Endothelial cell of hepatic sinusoid (primary cell): ENCODE results near the gene NKD1.

Experiments
- in situ Hi-C: cut with HindIII; loops from 2 replicates; pipeline ENCODE4 v1.10.0; 2017; ENCODE audit warnings: low sequenced_read_pairs

NKD1 gene

DNA sequence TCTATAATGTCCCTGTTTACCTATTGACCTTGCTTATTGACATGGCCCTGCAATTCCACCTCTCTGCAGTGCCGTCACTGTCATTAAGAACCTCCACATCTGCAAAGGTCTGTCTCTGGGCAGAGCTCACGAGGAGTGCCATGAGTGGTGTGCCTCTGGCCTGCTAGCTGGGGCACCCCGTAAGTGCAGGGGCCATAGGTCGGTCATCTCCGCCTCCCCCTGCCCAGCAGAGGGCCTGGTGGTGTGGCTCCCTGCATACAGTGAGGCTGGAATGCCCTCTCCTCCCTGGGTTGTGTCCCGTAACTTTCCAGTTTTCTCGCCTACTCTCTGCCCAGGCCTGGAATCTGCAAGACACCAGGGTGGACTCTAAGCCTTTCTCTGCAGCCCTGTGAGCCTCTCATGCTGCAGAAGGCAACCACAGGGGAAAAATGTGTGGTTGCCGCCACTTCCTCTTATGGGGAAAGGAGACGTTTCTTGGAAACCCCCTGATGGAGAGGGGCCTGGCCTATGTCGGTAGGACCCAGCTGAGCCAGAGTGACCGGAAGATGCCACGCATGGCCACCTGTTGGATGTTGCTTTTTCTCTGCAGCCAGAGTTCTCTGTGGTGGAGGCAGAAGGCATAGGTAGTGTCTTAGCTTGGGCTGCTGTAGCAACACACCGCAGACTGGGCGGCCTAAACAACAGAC lies 135.6 kb downstream of the NKD1 start:
- in situ Hi-C loops, result no loop called here

DNA sequence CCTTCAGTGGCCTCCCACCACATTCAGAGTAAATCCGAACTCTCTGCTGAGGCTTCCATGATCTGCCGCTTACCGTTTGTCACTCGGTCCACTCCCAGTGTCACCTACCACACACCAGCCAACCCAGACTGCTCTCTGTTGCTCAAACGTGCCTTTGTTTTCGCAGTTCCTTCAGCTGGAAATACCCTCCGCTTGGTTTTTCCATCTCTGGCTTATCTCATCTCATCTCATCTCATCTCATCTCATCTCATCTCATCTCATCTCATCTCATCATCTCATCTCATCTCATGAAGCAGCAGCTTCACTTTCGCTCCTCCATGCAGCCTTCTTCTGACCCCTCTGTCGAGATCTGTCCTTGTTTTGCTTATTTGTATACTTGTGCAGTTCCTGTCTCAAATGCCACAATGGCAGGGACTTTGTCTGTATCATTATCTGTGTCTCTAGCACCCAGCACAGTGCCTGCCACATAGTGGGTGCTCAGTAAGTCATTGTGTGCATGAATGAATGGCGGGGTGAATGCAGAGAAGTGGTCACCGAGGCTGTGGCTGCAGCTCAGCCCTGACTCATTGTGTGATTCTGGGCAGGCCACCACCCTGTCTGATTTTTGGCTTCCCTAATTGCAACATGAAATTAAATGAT lies 136.7 kb downstream of the NKD1 start:
- in situ Hi-C loops, result no loop called here

DNA sequence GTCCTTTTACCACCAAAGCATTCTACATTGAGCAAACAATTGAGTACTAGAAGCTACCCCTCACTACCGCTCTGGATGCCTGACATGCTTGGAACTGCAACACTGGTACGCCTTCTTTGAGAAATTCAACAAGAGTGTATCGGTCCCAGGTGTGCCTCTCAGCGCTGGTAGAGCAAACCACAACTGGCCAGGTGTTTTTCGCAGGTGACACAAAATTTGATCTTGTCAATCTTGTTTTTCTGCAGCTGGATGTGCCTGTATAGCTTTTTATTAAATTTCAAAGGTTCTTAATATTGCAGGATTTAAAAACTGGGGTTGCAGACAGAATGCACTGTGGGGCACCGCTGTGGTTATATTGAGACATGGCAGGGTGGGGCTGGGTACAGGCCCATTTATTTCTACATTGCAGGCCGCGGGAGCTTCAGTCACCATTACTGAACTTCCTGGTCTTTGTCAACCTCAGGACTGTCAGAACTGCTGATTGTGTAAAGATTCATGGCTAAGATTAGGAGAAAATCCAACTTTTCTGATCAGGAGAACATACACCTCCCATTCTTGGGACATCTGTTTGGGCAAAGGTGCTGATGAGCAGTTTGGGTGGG lies 137.4 kb downstream of the NKD1 start:
- in situ Hi-C loops, result no loop called here

DNA sequence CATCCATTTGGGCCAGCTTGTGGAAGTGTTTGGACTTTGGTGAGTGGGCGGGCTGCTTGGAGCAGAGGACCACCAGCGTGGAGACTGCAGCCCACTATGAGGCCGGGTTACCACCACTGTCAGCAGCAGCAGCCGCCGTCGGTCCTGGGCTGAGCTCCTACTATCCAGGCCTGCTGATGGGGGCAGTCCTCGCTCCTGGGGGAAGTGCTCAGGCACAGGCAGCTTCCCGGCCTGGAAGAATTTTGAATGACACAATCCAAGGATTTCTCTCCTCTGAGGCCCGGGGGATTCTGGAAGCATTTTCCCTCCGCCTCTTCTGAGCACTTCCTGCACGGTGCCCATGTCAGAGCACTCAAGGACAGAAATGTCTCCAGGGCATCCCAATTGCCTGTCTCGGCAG lies 139.9 kb downstream of the NKD1 start:
- in situ Hi-C loops, result no loop called here

DNA sequence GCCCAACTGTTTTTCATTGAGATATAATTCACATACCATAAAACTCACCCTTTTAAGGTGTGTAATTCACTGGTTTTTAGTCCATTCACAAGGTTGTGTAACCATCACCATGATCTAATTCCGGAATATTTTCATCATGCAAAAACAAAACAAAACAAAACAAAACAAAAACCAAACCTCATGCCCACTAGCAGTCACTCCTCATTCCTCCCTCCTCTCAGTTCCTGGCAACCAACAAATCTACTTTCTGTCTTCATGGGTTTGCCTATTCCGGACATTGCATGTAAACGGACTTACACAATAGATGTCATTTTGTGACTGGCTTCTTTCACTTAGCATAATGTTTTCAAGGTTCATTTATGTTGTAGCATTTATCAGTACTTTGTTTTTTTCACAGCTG lies 140.7 kb downstream of the NKD1 start:
- in situ Hi-C loops, result no loop called here

DNA sequence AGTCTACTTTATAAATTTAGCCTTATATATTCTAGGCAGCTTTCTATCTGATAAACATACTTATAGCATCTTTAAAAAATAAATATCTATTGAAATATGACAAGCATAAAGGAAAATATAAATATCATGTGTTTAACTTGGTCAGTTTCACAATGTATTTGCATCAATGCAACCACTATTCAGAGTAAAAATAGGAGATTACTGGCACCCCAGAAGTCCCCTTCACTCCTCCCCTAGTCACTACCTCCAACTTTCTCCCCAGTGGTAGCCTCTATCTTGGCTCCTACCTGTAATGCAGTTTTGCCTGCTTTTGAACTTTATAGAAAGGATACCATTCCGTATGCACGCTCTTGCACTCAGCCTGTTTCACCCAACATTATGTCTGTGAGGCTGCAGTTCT lies 142.0 kb downstream of the NKD1 start:
- in situ Hi-C loops, result no loop called here

DNA sequence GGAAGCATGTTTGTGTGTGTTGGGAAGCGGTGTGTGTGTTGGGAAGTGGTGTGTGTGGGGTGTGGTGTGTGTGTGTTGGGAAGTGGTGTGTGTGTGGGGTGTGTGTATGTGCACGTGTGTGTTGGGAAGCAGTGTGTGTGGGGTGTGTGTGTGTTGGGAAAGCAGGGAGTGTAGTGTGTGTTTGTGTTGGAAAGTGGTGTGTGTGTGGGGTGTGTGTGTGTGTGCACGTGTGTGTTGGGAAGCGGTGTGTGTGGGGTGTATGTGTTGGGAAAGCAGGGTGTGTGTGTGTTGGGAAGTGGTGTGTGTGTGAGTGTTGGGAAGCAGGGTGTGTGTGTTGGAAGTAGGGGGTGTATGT lies 144.4 kb downstream of the NKD1 start:
- in situ Hi-C loops, result no loop called here

DNA sequence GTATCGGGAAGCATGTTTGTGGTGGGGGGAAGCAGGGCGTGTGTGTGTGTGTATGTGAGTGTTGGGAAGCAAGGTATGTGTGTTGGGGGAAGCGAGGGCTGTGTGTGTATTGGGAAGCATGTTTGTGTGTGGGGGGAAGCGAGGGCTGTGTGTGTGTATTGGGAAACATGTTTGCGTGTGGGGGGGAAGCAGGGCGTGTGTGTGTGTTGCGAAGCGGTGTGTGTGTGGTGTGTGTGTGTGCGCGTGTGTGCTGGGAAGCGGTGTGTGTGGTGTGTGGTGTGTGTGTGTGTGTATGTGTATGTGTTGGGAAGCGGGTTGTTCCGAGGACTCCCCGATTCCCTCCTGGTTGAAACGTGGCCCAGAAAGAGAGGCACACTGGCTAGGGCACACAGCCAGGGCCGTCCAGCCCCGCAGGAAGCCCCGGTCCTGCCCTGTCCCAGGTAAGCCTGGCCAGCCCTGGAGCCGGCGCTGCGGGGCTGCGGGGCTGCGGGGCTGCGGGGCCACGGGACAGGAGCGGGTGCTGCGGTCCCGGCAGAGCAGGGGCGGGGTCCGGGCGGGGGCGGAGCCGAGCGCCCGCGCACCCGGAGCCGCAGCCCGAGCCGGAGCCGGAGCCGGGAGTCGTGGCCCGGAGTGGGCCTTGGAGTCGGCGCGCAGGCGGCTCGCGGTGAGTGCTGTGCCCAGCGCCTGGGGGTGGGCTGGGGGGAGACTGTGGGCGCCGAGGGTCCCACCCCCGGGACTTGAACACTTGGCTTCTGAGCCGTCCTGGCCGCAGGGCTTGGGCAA lies 145.0 kb downstream of the NKD1 start, which contains the start of gene NOD2:
Gene NOD2 (plus strand): TSS at position 608 of the 783 bp plus-strand sequence. CDS start 5,890 bp downstream, outside the sequence.
- in situ Hi-C loops, result no loop called here

DNA sequence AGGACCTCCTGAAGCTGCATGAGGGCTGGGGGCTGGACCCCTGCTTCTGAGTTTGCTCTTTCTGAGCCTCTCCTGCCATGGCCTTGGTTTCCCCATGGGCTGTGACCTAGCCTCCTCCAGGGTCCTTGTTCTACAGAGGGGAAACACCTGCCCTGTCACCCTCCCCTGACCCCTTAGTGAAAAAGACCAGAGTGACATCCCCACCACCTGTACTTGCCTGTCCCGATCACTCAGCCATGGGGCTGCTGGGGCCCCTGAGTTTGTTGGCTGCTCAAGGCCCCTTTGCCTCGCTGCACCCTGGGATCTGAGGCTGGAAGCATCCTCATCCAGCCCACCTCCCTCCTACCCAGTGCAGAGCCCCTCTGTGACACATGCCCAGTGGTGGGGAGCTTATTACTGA lies 146.0 kb downstream of the NKD1 start:
- in situ Hi-C loops, result no loop called here

DNA sequence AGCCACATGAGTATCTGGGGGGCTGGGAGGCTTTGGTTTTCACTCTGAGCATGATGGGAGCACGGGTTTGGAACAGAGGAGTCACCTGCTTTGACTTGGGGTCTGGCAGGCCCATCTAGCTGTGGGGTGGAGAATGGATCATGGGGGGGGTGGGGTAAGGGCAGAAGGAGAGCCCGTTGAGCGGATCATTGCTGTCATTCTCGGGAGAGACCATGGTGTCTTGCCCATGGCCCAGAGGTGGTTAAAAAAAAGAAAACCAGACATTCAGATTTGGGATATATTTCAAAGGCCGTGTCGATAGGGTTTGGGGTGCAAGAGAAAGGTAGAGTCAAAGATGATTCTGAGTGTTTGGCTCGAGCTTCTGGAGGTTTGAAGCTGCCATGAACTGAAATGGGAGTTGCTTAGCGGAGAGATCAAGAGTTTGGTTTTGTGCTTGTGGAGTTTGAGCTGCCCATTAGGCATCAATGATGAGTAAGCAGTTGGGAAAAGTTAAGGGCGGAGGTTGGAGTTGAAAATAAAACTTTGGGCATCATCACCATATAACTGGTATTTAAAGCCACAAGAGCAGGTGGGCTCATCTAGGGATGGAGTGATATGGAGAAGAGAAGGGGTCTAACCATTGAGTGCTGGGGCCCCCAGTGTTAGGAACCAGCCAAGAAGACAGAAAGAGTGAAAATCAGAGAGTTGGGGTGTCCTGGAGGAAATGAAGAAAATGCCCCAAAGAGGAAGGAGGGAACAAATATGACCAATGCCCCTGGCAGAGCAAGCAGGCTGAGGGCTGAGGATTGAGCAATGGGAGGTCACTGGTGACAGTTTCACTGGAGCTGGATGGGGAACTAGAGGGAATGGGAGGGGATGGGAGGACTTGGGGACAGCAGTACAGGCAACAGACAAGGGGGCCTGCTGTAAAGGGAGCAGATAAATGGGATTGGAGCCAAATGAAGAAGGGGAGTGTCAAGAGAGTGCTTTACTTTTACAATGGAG lies 147.1 kb downstream of the NKD1 start:
- in situ Hi-C loops, result no loop called here

DNA sequence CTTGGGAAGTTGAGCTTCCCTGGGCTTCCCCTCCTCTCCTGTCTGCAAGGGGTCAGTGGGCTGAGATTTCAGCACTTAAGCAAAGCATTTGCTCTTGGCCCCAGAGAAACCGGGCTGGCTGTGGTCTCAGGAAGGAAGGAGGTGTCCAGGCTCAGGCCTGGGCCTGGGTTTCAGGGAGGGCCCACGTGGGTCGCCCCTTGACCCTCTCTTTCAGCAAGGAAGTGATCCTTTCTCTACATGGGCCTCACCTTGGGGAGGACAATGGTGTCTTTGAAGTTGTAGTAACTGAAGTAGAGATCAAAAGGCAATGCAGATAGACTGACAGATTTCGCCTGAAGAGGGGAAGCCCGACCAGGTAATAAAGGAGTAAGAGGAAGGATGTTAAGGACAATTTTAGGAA lies 147.9 kb downstream of the NKD1 start:
- in situ Hi-C loops, result no loop called here

DNA sequence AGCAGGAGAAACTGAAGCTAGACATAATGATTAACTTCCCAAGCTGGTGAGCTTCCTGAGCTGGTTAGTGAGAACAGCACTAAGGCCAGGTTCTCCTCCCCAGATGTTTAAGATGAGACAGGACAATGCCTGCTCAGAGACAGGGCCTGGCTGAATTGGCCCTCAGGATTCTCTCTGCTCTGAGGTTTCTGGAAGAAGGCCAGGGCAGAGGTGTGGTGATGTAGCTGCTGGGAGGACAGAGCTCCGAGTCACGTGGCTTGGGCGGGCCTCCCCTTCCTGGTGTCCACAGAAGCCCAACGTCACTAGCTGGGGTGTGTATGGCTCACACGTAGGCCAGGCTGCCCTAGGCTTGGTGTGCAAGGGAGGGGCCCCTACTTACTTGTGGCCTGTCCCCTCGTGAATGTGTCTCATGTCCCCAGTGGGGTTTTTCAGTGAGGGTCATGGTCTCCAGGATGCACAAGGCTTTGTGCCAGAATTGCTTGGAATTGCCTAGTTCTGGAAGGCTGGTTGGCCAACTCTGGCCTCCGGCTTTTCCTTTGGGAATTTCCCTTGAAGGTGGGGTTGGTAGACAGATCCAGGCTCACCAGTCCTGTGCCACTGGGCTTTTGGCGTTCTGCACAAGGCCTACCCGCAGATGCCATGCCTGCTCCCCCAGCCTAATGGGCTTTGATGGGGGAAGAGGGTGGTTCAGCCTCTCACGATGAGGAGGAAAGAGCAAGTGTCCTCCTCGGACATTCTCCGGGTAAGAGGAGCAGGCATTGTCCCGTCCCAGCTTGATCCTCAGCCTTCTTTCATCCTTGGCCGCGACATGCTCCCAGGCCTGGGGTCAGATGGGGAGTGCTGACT lies 148.6 kb downstream of the NKD1 start:
- in situ Hi-C loops, result no loop called here

DNA sequence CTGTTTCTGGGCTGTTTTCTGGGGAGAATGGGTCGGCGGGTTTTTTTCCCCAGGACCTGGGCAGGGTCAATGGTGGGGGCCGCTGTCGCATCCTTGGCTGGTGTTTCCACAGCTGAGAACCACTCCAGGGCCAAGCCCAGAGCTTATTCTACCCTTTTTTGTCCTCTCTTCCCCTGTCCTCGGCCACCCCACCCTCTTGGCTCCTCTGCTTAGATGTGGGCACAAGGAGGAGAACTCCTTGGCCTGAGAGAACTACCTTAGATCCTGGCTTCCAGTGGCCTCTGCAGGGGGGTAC lies 149.2 kb downstream of the NKD1 start:
- in situ Hi-C loops, result no loop called here

DNA sequence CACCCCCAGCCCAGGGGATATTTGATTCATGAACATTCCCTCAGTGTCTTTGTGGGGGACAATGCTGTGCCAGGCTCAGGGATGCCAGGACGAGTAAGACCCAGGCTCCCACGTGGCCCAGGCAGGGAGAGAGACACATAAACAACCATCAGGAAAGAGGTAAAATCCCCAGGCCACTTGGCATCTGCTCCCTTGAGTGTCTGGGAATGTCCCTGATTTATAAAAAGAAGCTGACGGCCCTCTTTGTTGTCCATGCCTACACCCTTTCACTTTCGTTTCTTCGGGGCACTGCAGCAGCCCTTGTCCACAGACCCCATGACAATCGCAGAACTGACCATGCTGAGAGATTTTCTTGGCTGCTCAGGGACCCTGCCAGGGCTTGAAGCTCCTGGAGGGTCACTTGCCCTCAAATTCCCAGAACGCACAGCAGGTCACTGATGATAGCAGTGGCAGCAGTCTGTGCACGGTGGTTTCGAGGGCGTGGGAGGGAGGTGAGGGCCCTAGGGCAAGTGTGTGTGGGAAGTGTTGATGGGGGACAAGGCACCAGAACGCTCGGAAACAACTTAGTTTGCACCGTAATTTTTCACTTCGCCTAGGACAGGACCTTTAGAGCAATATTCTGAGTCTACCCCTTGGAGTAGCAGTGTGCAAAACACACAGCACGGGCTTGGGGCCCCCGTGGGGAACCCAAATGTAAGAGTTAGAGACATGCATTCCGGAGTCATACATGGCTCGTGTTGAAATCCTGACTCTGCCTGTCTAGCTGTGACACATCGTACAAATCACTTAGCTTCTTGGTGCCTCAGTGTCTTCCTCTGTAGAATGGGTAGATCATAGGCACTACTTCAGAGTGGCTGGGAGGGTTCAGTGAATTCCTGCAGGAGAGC lies 149.9 kb downstream of the NKD1 start:
- in situ Hi-C loops, result no loop called here
